C4-2B (cell line): ENCODE results near the gene NPEPL1.

Experiments
- CTCF ChIP-seq: fragments of 450-650 bp; conservative IDR thresholded peaks from 2 replicates; pipeline ENCODE4 v1.5.1; 2017; ENCODE audit warnings: mild to moderate bottlenecking
- ZFX ChIP-seq: fragments of 450-650 bp; IDR thresholded peaks from 2 replicates; pipeline ENCODE4 v1.6.1; 2017

DNA sequence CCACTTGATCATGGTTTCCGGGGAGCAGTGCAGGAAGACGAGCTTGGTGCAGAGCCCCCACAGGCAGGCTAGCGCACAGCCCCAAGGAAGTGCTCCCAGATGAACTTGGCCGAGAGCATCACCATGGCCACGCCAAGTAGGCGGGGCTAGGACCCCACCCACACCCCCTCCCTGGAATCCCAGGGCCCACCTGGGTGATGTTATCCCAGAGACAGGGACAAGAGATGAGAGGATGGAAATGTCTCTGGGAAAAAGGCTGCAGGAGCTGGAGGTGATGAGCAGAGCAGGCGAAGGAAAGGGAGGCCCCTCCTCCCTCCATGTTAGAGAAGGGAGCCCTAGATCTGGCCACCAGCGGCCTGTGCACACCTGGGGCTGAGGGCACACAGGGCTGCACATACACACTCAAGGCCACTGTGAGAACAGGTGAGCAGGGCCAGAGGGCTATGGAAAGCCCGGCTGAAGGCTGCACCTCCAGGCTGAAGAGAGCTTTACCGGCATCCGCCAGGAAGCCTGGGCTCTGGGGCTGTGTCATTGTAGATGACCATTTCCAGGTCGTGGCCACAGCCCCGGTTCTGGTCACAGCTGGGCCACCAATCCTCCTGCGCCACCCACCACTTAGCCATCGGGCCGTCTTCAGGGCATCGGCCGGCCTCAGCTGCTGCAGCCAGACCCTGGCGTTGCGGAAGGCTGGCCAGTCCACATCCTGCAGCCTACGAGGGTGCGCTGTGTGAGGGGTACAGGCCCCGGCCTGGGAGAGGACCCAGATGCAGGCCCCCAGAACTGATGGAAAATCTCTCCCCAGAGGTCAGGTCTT, 24.9 kb downstream of the NPEPL1 start:
- TF ChIP-seq CTCF (no peak), ZFX (no peak)
